Astrocyte (in vitro differentiated cells and primary cell): ENCODE data around the gene DISC1. TPM values are rescaled to one million over a fixed set of nuclear protein-coding genes. Genes with fewer than 3 reads are reported as not detected.
"Not testable (repeated sequence)": the region's sequence is repeated elsewhere in the genome, so short reads cannot be mapped to it uniquely, and the experiment has no call there.

Source experiments
- DNase-seq: peaks from one replicate; pipeline ENCODE4 v3.0.0-alpha.2; 2010; ENCODE audit warnings: low read depth
- FAIRE-seq: peaks from 2 replicates; lab custom pipeline; 2011; peaks lifted over from hg19 to GRCh38; lab: Jason Lieb, UNC
- H2AFZ ChIP-seq: 2 replicates; pipeline ENCODE4 v1.6.0; 2012; ENCODE audit warnings: low read depth, low read length, inconsistent platforms
- H3K27ac ChIP-seq: 2 replicates; pipeline ENCODE4 v1.5.1; 2011; ENCODE audit warnings: low read depth, low read length, inconsistent platforms
- H3K27me3 ChIP-seq: 2 replicates; pipeline ENCODE4 v1.6.0; 2011; ENCODE audit warnings: low read length, inconsistent platforms; ENCODE audit not compliant: insufficient read depth
- H3K36me3 ChIP-seq: 2 replicates; pipeline ENCODE4 v1.5.1; 2011; ENCODE audit warnings: low read length, inconsistent platforms; ENCODE audit not compliant: insufficient read depth
- H3K4me1 ChIP-seq: 2 replicates; pipeline ENCODE4 v1.5.1; 2011; ENCODE audit warnings: low read length, inconsistent platforms; ENCODE audit not compliant: insufficient read depth
- H3K4me2 ChIP-seq: 2 replicates; pipeline ENCODE4 v1.6.0; 2012; ENCODE audit warnings: low read length, inconsistent platforms
- H3K4me3 ChIP-seq: 2 replicates; pipeline ENCODE4 v1.5.1; 2011; ENCODE audit warnings: low read depth, mild to moderate bottlenecking, low read length, inconsistent platforms; ENCODE audit not compliant: insufficient read depth
- H3K79me2 ChIP-seq: 2 replicates; pipeline ENCODE4 v1.6.0; 2012; ENCODE audit warnings: mild to moderate bottlenecking, low read length, inconsistent platforms; ENCODE audit not compliant: insufficient read depth
- H3K9ac ChIP-seq: 2 replicates; pipeline ENCODE4 v1.6.0; 2012; ENCODE audit warnings: mild to moderate bottlenecking, low read length, inconsistent platforms
- H3K9me3 ChIP-seq: 2 replicates; pipeline ENCODE4 v1.5.1; 2012; ENCODE audit warnings: low read depth, mild to moderate bottlenecking, low read length, inconsistent platforms; ENCODE audit not compliant: insufficient read depth
- H4K20me1 ChIP-seq: 2 replicates; pipeline ENCODE4 v1.6.0; 2012; ENCODE audit warnings: low read length, inconsistent platforms; ENCODE audit not compliant: insufficient read depth
- H3K27ac Mint-ChIP-seq: one replicate; pipeline ENCODE4 v1.8.0; 2021; ENCODE audit warnings: mild to moderate bottlenecking, mixed read lengths; ENCODE audit not compliant: unreplicated experiment
- H3K27me3 Mint-ChIP-seq: one replicate; pipeline ENCODE4 v1.8.0; 2021; ENCODE audit warnings: low read depth, mixed read lengths; ENCODE audit not compliant: unreplicated experiment
- H3K36me3 Mint-ChIP-seq: one replicate; pipeline ENCODE4 v1.8.0; 2021; ENCODE audit warnings: low read depth, mixed read lengths; ENCODE audit not compliant: unreplicated experiment
- H3K4me1 Mint-ChIP-seq: one replicate; pipeline ENCODE4 v1.8.0; 2021; ENCODE audit warnings: low read depth, mixed read lengths; ENCODE audit not compliant: unreplicated experiment
- H3K4me3 Mint-ChIP-seq: one replicate; pipeline ENCODE4 v1.8.0; 2021; ENCODE audit warnings: mild to moderate bottlenecking, moderate library complexity, mixed read lengths; ENCODE audit not compliant: unreplicated experiment
- H3K9me3 Mint-ChIP-seq: one replicate; pipeline ENCODE4 v1.8.0; 2021; ENCODE audit warnings: mild to moderate bottlenecking, mixed read lengths; ENCODE audit not compliant: unreplicated experiment
- CTCF ChIP-seq: IDR thresholded peaks from 2 replicates; pipeline ENCODE4 v1.5.1; 2011; ENCODE audit warnings: low read depth, mild to moderate bottlenecking, inconsistent platforms, low read length, moderate library complexity; ENCODE audit not compliant: insufficient read depth
- EZH2 ChIP-seq: IDR thresholded peaks from 2 replicates; pipeline ENCODE4 v1.6.1; 2012; ENCODE audit warnings: mild to moderate bottlenecking, low read length, inconsistent platforms; ENCODE audit not compliant: insufficient read depth
- total RNA-seq: library from RNA; stranded (reverse); gene quantifications from 2 replicates; pipeline ENCODE4 v1.2.1, GENCODE V29; 2021

DISC1 gene
- total RNA-seq, 1 donor from 2014 or later: 9.1 TPM

- Histone ChIP-seq H3K4me2 (no peak overlapping the region), H3K9ac (no peak overlapping the region), H3K27ac (no peak overlapping the region), H4K20me1 (no peaks in the 10 kb centered on the region), H3K27me3 (no peaks in the 10 kb centered on the region), H3K79me2 (no peaks in the 10 kb centered on the region), H3K36me3 (no peaks in the 10 kb centered on the region), H3K4me3 (no peak overlapping the region), H2AFZ (no peak overlapping the region), H3K4me1 (peaks cover under 1% of the 10 kb centered on the region), H3K9me3 (no peaks in the 10 kb centered on the region)
- H3K27me3 Mint-ChIP-seq: peaks cover 4% of the 10 kb centered on the region
- peaks cover 2% of the 10 kb centered on the region for H3K4me1 Mint-ChIP-seq
- peaks cover 14% of the 10 kb centered on the region for H3K36me3 Mint-ChIP-seq
- TF ChIP-seq CTCF (no peak), EZH2 (no peak)
- no peak overlapping the region for H3K27ac Mint-ChIP-seq
- H3K9me3 Mint-ChIP-seq: peaks cover 10% of the 10 kb centered on the region
- no peak overlapping the region for H3K4me3 Mint-ChIP-seq
- DNase-seq (no peak), FAIRE-seq (no peak)
These were observed 339.0 kb downstream of the DISC1 start for GRCh38 chr1:231965615-231966014.

- Histone ChIP-seq H3K79me2 (no peaks in the 10 kb centered on the region), H3K4me1 (peaks cover 12% of the 10 kb centered on the region), H3K27me3 (no peaks in the 10 kb centered on the region), H2AFZ (no peak overlapping the region), H3K9me3 (no peaks in the 10 kb centered on the region), H3K27ac (no peak overlapping the region), H4K20me1 (no peaks in the 10 kb centered on the region), H3K4me3 (no peak overlapping the region), H3K9ac (no peak overlapping the region), H3K4me2 (no peak overlapping the region), H3K36me3 (no peaks in the 10 kb centered on the region)
- peaks cover 4% of the 10 kb centered on the region for H3K9me3 Mint-ChIP-seq
- FAIRE-seq: no peak
- H3K36me3 Mint-ChIP-seq: peaks cover 6% of the 10 kb centered on the region
- no peak overlapping the region for H3K27ac Mint-ChIP-seq
- no peak for TF ChIP-seq EZH2
- no peak for TF ChIP-seq CTCF
- H3K4me3 Mint-ChIP-seq: no peak overlapping the region
- H3K27me3 Mint-ChIP-seq: peaks cover 4% of the 10 kb centered on the region
- DNase-seq: no peak
- peaks cover 15% of the 10 kb centered on the region for H3K4me1 Mint-ChIP-seq
These were observed 340.4 kb downstream of the DISC1 start for GRCh38 chr1:231966983-231967382.

GRCh38 chr1:231969076-231969475 is 342.5 kb downstream of the DISC1 start:
- H3K4me1 ChIP-seq: peaks cover 12% of the 10 kb centered on the region
- TF ChIP-seq CTCF: no peak
- TF ChIP-seq EZH2: no peak
- H3K79me2 ChIP-seq: no peaks in the 10 kb centered on the region
- no peak overlapping the region for H3K9ac ChIP-seq
- H3K36me3 ChIP-seq: no peaks in the 10 kb centered on the region
- no peaks in the 10 kb centered on the region for H3K9me3 ChIP-seq
- Mint-ChIP-seq H3K4me3 (no peak overlapping the region), H3K4me1 (peaks cover 29% of the 10 kb centered on the region), H3K36me3 (peaks cover 5% of the 10 kb centered on the region), H3K27me3 (peaks cover 4% of the 10 kb centered on the region), H3K9me3 (peaks cover 4% of the 10 kb centered on the region), H3K27ac (no peak overlapping the region)
- H3K27ac ChIP-seq: no peak overlapping the region
- FAIRE-seq: no peak
- H3K4me2 ChIP-seq: no peak overlapping the region
- H4K20me1 ChIP-seq: no peaks in the 10 kb centered on the region
- no peak overlapping the region for H3K4me3 ChIP-seq
- H2AFZ ChIP-seq: no peak overlapping the region
- no peaks in the 10 kb centered on the region for H3K27me3 ChIP-seq
- DNase-seq: no peak

- H3K27me3 Mint-ChIP-seq, H3K27me3 ChIP-seq, H3K36me3 ChIP-seq, H3K9me3 Mint-ChIP-seq, H3K79me2 ChIP-seq, H2AFZ ChIP-seq, H3K4me2 ChIP-seq, DNase-seq, H3K9me3 ChIP-seq, H3K27ac Mint-ChIP-seq, FAIRE-seq, H3K27ac ChIP-seq, H3K9ac ChIP-seq, H3K4me3 Mint-ChIP-seq, H3K36me3 Mint-ChIP-seq, H3K4me3 ChIP-seq, H4K20me1 ChIP-seq: not testable (repeated sequence)
- peaks cover 30% of the 10 kb centered on the region for H3K4me1 Mint-ChIP-seq
- H3K4me1 ChIP-seq: peaks cover 12% of the 10 kb centered on the region
These were observed 343.2 kb downstream of the DISC1 start for GRCh38 chr1:231969761-231970160.
